GM13977 (cell line): ENCODE results near the gene RNF214.

Experiments
- DNase-seq: peaks from one replicate; pipeline ENCODE4 v3.0.0; 2012; ENCODE audit warnings: low spot score
- in situ Hi-C: fragments of 300-500 bp; cut with MboI; formaldehyde crosslinking; loops from one replicate; pipeline ENCODE4 v1.12.0; 2022; ENCODE audit warnings: low sequenced_read_pairs, low pct_unique_long_range_greater_than_20kb, mixed read lengths, inconsistent platforms; ENCODE audit not compliant: unreplicated experiment
- TF ChIP-seq, protein P1 (sequence below): IDR thresholded peaks from 2 replicates; pipeline ENCODE4 v1.5.1; 2012; ENCODE audit warnings: mild to moderate bottlenecking, control low read depth; ENCODE audit not compliant: insufficient read depth; ENCODE audit errors: extremely low read depth, missing control alignments

The RNF214 gene

GRCh38 chr11:117289795-117290194 is 57.3 kb downstream of the RNF214 start:
- TF ChIP-seq, protein P1, sequence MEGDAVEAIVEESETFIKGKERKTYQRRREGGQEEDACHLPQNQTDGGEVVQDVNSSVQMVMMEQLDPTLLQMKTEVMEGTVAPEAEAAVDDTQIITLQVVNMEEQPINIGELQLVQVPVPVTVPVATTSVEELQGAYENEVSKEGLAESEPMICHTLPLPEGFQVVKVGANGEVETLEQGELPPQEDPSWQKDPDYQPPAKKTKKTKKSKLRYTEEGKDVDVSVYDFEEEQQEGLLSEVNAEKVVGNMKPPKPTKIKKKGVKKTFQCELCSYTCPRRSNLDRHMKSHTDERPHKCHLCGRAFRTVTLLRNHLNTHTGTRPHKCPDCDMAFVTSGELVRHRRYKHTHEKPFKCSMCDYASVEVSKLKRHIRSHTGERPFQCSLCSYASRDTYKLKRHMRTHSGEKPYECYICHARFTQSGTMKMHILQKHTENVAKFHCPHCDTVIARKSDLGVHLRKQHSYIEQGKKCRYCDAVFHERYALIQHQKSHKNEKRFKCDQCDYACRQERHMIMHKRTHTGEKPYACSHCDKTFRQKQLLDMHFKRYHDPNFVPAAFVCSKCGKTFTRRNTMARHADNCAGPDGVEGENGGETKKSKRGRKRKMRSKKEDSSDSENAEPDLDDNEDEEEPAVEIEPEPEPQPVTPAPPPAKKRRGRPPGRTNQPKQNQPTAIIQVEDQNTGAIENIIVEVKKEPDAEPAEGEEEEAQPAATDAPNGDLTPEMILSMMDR: no peak
- in situ Hi-C loops: loop anchor here (10.0 kb wide), 1 partner anchor 55 kb away; the partner anchor contains the start of genes PCSK7 and RNF214
- DNase-seq: no peak

GRCh38 chr11:117290809-117291396 is 58.4 kb downstream of the RNF214 start, which contains the start of gene BACE1-AS:
BACE1-AS (plus strand) TSS chr11:117291346.
- TF ChIP-seq, protein P1: no peak
- DNase-seq: no peak
- in situ Hi-C loops: loop anchor here (10.0 kb wide), 1 partner anchor 56 kb away; the partner anchor contains the start of genes PCSK7 and RNF214

GRCh38 chr11:117292616-117293015 is 60.1 kb downstream of the RNF214 start:
- in situ Hi-C loops: loop anchor here (10.0 kb wide), 1 partner anchor 58 kb away; the partner anchor contains the start of genes PCSK7 and RNF214
- DNase-seq: no peak
- TF ChIP-seq, protein P1: no peak

- no peak for DNase-seq
- TF ChIP-seq, protein P1: no peak
- in situ Hi-C loops: loop anchor here (10.0 kb wide), 1 partner anchor 61 kb away; the partner anchor contains the start of genes PCSK7 and RNF214
Observed at GRCh38 chr11:117295438-117296137, 63.1 kb downstream of the RNF214 start.

GRCh38 chr11:117296881-117297280 is 64.4 kb downstream of the RNF214 start:
- TF ChIP-seq, protein P1: no peak
- DNase-seq: no peak
- in situ Hi-C loops: loop anchor here (10.0 kb wide), 1 partner anchor 62 kb away; the partner anchor contains the start of genes PCSK7 and RNF214

DNA sequence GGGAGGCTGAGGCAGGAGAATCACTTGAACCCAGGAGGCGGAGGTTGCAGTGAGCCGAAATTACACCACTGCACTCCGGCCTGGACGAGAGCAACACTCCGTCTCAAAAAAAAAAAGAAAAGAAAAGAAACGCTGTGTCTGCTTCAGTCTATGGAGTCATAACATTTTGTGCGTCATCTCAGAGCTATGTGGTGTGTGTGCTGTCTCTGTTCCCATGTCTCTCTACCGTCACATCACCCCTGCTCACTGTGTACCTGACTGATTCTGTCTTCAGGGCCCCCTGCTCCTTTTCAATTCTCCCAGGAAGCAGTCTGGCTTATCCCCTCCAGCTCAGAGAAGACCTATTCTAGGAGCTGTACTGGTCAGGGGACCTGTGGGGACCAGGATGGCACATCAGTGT is 65.7 kb downstream of the RNF214 start:
- in situ Hi-C loops: loop anchor here (10.0 kb wide), 1 partner anchor 63 kb away; the partner anchor contains the start of genes PCSK7 and RNF214
- TF ChIP-seq, protein P1: no peak
- DNase-seq: no peak
